Mucosa of descending colon (tissue), 3 donors: Measurements from ENCODE around the gene GTF3C1. TPM values are rescaled to one million over a fixed set of nuclear protein-coding genes. Genes with fewer than 3 reads are reported as not detected.

Experiments used
- ATAC-seq: fragments of 200-7000 bp; cut with Tn5 transposase; one replicate; pipeline ENCODE4 v1.9.1; 2020; ENCODE audit warnings: mild to moderate bottlenecking, moderate library complexity
- DNase-seq, 3 donors: peaks; one replicate each; pipeline ENCODE4 v3.0.0-alpha.2; 2020
- H3K36me3 ChIP-seq: fragments of 200-600 bp; one replicate; pipeline ENCODE4 v1.8.0; 2021; ENCODE audit warnings: low read depth, mild to moderate bottlenecking
- H3K4me1 ChIP-seq: fragments of 200-600 bp; one replicate; pipeline ENCODE4 v1.8.0; 2021; ENCODE audit warnings: low read depth, mild to moderate bottlenecking
- H3K4me3 ChIP-seq: fragments of 200-600 bp; one replicate; pipeline ENCODE4 v1.8.0; 2021; ENCODE audit warnings: mild to moderate bottlenecking
- H3K9me3 ChIP-seq: fragments of 200-600 bp; one replicate; pipeline ENCODE4 v1.8.0; 2021; ENCODE audit warnings: mild to moderate bottlenecking
- intact Hi-C, 2 donors: fragments of 100-400 bp; cut with DNase I in 1 of 2; cut with micrococcal nuclease in 1 of 2; formaldehyde crosslinking; loops; one replicate each; pipeline versions ENCODE4 v1.11.0 to v1.11.1; 2022; cut with DNase I, micrococcal nuclease
- total RNA-seq, 3 donors: library from RNA; stranded (reverse); fragmentation: NEBNext Ultra II Directional in 2 of 3; extraction: Animal tissue kit (Norgen Biotek cat#: 25700) in 2 of 3; gene quantifications; one replicate each; pipeline versions ENCODE4 v1.2.1 to v1.2.4, GENCODE V29; 2021 to 2023
- TF ChIP-seq, protein P1 (sequence below): fragments of 200-600 bp; IDR thresholded peaks from one replicate; pipeline ENCODE4 v1.8.0; 2022; ENCODE audit warnings: antibody characterized with exemption, mild to moderate bottlenecking
- donor health status: DM: no; HTN: no; CAD: no; lungs with moderate emphysema.
- donor health status: DM: no; HTN: no; CAD: no.
- donor health status: DM: no; HTN: yes; CAD: no.

The GTF3C1 gene
- total RNA-seq, 3 donors from 2014 or later, result 47.0 to 58.5 (median 47.7) TPM

GRCh38 chr16:27465483-27465879, 84.2 kb downstream of the GTF3C1 start:
- ATAC-seq (no peak), DNase-seq (peak in 1 of 3 donors; percentile 36)
- intact Hi-C loops, result no loop called here
- H3K9me3 ChIP-seq, result no peaks in the 10 kb centered on the region
- TF ChIP-seq, protein P1, sequence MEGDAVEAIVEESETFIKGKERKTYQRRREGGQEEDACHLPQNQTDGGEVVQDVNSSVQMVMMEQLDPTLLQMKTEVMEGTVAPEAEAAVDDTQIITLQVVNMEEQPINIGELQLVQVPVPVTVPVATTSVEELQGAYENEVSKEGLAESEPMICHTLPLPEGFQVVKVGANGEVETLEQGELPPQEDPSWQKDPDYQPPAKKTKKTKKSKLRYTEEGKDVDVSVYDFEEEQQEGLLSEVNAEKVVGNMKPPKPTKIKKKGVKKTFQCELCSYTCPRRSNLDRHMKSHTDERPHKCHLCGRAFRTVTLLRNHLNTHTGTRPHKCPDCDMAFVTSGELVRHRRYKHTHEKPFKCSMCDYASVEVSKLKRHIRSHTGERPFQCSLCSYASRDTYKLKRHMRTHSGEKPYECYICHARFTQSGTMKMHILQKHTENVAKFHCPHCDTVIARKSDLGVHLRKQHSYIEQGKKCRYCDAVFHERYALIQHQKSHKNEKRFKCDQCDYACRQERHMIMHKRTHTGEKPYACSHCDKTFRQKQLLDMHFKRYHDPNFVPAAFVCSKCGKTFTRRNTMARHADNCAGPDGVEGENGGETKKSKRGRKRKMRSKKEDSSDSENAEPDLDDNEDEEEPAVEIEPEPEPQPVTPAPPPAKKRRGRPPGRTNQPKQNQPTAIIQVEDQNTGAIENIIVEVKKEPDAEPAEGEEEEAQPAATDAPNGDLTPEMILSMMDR, result no peak
- H3K36me3 ChIP-seq, result peaks cover 24% of the 10 kb centered on the region
- no peaks in the 10 kb centered on the region for H3K4me1 ChIP-seq
- H3K4me3 ChIP-seq, result no peak overlapping the region

DNA sequence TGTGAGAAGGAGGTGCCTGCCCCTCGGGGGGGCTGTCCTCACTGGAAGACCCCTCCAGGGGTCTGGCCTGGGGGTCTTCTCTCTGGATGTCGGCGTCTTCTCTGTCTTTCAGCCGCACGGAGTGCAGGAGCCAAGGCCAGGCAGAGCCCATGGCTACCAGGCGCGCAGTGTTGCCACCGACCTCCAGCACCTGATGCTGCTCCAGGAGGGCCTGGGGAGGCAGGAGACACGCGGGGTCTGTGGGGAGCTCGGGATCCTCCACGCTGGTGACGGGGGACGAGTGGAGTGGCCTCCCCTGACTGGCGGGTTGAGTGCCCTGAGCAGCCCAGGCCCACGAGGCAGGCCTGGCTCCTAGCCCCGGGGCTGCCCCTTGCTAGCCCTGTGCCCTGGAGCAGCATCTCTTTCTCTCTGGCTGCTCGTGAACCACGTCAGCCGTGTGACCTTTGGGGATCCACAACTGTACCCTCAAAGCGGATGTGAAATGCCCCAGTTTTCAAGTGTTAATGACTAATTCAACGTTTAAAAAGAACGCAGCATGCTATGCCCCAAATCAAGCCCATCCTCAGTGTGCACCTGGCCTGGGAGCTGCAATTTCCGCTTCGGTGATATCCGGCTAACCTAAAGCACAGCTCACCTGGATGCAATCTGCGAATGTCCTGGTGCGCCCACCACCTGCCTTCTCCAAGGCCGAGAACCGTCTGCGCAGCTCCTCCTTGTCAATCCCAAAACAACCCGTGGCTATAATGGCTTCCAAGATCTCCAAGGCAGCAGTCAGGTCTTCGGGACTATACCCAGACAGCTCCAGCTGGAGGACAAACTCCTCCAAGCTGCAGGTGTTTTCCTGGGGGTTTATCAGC, 84.9 kb downstream of the GTF3C1 start:
- Histone ChIP-seq H3K36me3 (peaks cover 24% of the 10 kb centered on the region), H3K4me1 (no peaks in the 10 kb centered on the region), H3K9me3 (no peaks in the 10 kb centered on the region), H3K4me3 (no peak overlapping the region)
- TF ChIP-seq, protein P1, result no peak
- intact Hi-C loops, result no loop called here
- ATAC-seq, result no peak
- peak in 1 of 3 donors; percentile 45 for DNase-seq

DNA sequence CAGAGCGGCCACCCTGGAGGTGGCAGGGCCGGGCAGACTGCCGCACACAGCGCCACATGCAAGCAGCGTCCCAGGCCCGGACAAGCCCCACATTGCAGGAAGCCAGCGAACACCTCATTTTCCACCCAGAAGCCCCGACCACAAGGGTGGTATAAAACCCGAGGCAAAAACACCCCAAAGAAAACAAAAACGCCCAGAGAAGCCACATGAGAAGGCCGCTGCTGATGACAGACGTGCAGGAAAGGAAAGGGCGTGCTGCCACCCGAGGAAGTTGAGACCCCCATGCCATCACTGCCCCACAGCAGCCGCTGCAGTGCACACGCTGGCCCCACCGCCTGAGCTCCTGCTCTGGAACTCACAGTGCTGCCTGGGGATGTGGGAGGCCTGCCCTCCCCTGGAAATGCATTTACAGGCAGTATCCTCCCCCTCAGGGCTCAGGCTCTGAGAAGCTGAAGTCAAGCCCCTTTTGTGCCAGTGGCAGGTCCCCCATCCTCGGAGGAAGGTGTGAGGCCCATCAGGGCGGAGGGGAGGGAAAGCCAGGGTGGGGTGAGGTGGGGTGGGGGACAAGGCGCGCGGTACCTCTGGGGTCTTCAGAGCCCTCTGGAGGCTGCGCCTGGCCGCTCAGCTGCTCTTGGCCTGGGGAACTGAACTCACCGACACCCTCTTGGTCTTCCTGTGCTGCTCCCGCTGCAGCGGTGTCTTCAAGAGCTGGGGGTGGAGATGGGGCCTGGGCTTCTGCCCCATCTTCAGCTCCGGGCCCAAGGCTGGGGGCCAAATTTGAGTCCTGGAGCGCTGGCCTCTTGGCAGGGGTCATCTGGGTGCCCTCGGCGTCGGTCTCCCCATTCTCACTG, 85.7 kb downstream of the GTF3C1 start:
- Histone ChIP-seq H3K36me3 (peaks cover 15% of the 10 kb centered on the region), H3K9me3 (no peaks in the 10 kb centered on the region), H3K4me1 (no peaks in the 10 kb centered on the region), H3K4me3 (no peak overlapping the region)
- peak; percentile 33 for ATAC-seq
- TF ChIP-seq, protein P1, result no peak
- peak in 1 of 3 donors; percentile 52 for DNase-seq
- intact Hi-C loops, result no loop called here

DNA sequence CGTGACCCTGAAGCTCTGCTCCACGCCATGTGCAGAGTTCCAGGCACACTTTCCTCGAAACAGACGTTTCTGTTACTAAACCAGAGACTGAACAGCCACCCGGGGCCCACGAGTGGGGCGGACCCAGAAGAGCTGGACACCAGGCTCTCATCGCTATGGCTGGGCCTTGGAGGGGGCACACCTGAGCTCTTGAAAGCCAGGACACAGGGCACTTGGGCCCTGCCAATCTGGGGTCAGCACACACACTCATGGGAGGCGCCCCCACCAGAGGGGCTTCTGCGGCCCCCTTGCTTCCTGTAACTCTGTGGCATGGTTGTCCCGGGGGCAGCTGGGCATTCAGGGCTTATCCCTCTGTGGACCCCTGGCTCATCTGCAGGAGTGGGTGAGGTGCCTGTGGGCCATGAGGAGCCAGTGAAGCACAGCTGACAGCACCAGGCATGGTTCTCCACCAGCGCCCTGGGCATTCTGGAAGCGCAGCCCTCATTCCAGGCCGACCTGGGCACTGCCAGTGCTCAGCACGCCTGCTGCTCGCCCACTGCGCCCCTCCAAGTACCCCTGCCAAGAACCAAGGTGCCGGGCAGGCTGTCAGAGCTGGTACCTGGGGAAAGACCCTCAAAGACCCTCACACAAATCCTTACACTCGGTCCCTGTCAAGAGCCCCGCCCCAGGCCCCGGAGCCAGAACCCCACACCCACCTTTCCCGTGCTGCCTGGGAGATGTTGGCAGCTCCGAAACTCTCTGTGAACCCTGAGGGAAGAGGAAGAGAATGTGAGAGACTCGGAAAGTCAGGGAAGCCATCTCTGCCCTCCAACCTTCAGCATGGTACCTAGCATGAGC, 86.6 kb downstream of the GTF3C1 start:
- H3K36me3 ChIP-seq, result peaks cover 6% of the 10 kb centered on the region
- DNase-seq (peak in 1 of 3 donors; percentile 40), ATAC-seq (no peak)
- TF ChIP-seq, protein P1, result no peak
- intact Hi-C loops, result no loop called here
- H3K4me1 ChIP-seq, result no peaks in the 10 kb centered on the region
- H3K9me3 ChIP-seq, result no peaks in the 10 kb centered on the region
- no peak overlapping the region for H3K4me3 ChIP-seq

- intact Hi-C loops, result no loop called here
- TF ChIP-seq, protein P1, result no peak
- ATAC-seq (no peak), DNase-seq (peak in 1 of 3 donors; percentile 50)
- no peaks in the 10 kb centered on the region for H3K4me1 ChIP-seq
- no peak overlapping the region for H3K4me3 ChIP-seq
- H3K36me3 ChIP-seq, result peaks cover 5% of the 10 kb centered on the region
- H3K9me3 ChIP-seq, result no peaks in the 10 kb centered on the region
Measured at GRCh38 chr16:27462200-27462845, 87.4 kb downstream of the GTF3C1 start.
